HG03039 (cell line): ENCODE measurements around the gene YIPF2.
"Not testable (repeated sequence)": the region's sequence is repeated elsewhere in the genome, so short reads cannot be mapped to it uniquely, and the experiment has no call there.

Experiments
- ATAC-seq: cut with Tn5 transposase; IDR thresholded peaks from one replicate; pipeline ENCODE4 v1.9.1; 2021; ENCODE audit warnings: mild to moderate bottlenecking, moderate library complexity; ENCODE audit not compliant: unreplicated experiment

The YIPF2 gene

DNA sequence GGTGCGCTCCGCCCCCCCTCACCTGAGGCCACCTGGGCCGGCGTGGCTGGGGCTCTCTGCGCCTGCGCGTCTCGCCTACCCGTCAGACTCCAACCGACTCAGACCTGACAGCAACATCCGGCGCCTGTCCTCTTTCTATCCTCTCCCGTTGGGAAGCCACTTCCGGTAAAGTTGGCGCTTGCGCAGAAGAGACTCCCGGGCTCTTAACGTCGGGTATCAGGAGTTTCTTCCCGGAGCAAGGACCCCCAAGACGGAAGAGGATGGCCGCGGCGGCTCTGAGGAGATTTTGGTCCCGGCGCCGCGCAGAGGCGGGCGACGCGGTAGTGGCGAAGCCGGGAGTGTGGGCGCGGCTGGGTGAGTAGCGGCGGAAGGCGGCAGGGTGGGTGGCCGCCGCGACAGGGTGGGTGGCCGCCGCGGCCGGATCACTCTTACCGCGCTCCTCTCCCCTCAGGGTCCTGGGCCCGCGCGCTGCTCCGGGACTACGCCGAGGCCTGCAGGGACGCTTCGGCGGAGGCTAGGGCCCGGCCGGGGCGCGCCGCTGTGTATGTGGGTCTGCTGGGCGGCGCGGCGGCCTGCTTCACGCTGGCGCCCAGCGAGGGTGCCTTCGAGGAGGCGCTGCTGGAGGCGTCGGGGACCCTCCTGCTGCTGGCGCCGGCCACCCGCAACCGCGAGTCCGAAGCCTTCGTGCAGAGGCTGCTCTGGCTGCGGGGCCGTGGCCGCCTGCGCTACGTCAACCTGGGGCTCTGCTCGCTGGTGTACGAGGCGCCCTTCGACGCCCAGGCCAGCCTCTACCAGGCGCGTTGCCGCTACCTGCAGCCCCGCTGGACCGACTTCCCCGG is at the start of gene YIPF2, which contains the start of gene TIMM29:
Gene YIPF2, minus strand, starts transcription at position 77 of the 839 bp plus-strand sequence. CDS start 229 bp downstream, outside the sequence.
Gene TIMM29, plus strand, starts transcription at position 249 of the 839 bp plus-strand sequence. Its CDS starts 12 bp downstream, at position 261.
- peak; percentile 78 for ATAC-seq

DNA sequence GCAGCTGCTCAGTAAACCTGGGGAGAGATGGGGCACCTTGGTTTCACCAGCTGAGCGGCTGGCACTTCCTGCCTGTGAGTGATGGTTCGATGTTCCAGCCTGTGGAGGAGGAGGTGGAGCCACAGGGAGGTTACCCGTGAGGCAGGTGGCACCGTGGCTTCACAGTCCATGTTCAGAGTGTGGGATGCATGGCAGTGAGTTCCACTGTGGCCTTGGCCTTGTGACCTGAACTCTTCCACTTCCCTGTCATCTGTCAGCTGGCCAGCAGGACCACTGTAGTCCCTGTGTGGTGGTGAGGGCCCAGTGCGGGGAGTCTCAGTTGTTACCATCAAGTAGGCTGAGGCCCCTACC is 49.3 kb upstream of the YIPF2 start:
- no peak for ATAC-seq

DNA sequence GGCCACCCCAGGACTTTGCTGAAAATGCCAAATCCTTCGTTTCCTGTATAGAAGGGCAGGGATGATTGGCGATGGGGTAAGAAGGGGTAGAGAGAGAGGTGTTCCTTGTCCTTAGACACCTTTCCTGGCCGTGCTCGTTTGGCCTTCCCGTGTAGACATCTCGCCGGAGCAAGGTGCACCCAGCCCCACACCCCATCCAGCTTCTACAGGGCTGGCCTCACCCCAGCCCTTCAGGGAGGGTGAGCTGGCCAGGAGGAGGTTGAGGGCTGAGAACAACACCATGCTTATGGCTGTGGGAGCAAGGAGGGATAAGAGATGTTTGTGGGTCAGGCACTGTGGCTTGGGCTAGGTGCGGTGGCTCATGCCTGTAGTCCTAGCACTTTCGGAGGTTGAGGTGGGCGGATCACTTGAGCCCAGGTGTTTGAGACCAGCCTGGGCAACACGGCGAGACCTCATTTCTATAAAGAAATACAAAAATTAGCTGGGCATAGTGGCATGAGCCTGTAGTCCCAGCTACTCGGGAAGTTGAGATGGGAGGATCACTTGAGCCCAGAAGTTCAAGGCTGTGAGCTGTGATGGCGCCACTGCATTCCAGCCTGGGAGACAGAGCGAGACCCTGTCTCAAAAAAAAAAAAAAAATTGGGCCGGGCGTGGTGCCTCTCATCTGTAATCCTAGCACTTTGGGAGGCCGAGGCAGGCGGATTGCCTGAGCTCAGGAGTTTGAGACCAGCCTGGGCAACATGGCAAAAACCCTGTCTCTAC is 47.9 kb upstream of the YIPF2 start:
- ATAC-seq: no peak

GRCh38 chr19:10975374-10976130 is 47.1 kb upstream of the YIPF2 start:
- ATAC-seq: no peak

- no peak for ATAC-seq
Measured at GRCh38 chr19:10971107-10971726, 42.8 kb upstream of the YIPF2 start.

DNA sequence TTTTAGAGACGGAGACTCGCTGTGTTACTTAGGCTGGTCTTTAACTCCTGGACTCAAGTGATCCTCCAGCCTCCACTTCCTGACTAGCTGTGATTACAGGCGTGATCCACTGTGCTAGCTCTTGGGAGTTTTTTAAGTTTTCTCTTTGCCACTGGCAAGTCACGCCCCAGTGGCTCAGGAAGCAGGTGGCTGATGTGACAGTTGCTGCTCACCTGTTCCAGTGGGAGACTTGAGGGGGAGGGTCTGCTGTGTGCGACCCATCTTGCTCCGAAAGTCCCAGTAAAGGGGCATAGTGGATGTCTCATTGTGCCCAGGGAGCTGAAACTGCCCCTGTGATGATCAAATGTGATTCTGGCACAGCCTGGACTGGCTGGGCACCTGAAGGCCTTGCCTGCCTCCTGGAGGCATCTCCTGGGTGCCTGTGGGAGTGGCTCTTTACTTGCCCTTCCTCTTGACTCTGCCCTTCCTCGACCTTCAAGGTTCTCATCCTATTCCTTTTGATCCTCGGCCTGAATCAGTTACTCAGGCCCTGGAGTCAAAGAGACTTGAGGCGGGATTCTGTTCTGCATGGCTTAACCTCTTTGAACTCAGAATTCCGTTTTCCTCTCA is 40.2 kb upstream of the YIPF2 start:
- no peak for ATAC-seq

DNA sequence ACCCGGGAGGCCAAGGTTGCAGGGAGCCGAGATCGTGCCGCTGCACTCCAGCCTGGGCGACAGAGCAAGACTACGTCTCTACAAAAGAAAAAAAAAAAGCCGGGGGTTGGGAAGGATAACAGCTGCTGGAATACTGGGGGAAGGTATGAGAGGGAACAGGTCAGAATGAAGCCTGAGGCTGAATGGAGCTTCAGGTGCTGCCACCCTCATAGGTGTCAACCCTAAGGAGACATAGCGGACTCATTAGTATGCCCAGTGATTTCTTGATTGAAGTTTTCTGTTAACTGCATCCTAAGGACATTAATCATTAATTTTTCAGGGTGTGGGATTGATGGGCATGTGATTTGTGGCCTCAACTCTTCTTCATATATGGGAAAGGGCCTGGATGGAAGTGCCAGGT is 38.4 kb upstream of the YIPF2 start:
- no peak for ATAC-seq

DNA sequence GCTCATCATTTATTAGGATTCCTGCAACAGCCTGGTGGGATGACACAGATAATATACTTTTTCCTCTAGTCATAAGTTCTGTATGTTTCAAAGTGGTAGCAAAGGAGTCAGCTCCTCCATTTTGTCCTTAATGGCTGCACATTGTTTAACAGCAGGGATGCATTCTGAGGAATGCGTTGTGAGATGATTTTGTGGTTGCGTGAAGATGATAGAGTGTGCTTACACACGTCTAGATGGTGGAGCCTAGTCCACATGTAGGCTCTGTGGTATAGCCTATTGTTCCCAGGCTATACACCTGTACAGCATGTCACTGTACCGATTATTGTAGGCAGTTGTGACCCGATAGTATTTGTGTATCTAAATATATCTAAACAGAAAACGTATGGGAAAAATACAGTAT is 37.0 kb upstream of the YIPF2 start:
- ATAC-seq: no peak

GRCh38 chr19:10964903-10965302 is 36.5 kb upstream of the YIPF2 start:
- ATAC-seq: no peak

GRCh38 chr19:10963865-10964264 is 35.4 kb upstream of the YIPF2 start:
- ATAC-seq: no peak

- ATAC-seq: no peak
Measured at GRCh38 chr19:10962863-10963262, 34.4 kb upstream of the YIPF2 start.

DNA sequence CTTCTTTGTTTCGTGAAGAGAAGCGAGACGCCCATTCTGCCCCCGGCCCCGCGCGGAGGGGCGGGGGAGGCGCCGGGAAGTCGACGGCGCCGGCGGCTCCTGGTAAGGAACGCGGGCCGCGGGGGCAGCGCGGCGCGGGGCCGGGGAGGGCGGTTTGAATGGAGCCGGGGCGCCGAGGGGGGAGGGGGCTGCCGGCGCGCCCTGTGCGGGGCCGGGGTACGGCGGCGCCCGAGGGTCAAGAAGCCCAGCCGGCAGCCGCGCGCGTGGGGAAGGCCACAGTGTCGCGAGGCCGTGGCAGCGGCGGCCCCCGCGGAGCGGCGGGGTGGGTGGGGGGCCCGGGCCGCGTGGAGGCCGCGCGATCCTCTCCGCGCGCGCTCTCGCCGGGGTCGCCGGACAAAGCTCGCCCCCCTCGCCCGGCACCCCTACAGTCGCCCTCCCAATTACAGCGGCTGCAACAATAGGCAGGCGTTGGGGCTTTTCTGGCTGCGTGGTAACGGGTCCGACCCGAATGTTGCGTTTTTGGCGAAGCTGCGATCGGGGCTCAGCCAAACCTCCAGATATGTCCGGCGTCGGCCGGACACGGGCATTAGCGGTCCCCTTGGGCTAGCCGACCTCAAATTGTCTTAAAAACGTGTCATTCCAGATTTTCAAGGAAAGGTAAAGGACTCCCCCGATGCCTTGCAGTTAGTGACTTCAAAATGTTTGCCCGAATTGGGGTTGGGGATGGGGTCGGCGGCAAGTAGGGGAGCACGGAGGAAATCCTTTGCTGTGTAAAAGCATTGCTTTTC is 32.8 kb upstream of the YIPF2 start:
- peak; percentile 28 for ATAC-seq

DNA sequence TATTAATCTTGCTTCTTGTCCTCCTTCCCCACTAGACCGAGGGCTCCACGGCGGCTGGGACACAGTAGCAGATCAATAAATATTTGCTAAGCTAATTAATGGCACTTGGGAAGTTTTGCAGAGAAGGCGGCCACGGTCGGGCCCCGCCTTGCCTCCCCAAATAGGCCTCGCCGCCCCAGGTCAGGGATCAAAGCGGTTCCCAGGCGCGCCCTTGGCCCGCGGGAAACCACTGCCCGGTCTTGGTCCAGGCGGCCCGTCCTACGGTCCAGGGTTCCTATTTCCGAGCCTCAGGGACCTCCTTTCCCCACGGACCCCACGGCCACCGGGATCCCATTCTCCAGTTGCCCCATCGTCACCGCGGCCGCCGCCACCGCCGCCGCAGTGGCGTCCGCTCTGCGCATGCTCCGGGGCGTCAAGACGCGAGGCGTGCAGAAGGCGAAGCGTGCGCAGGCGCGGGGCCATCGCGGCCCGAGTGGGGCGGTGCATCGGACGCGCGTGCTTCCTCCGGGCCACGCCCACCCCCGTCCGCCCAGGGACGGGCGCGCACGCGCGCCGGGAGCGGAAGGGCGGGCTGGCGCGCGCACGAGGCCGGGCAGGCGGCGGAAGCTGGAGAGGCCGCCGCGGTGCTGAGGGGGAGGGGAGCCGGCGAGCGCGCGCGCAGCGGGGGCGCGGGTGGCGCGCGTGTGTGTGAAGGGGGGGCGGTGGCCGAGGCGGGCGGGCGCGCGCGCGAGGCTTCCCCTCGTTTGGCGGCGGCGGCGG is 32.1 kb upstream of the YIPF2 start, which contains the start of gene SMARCA4:
Gene SMARCA4, plus strand, starts transcription at position 717 of the 759 bp plus-strand sequence. CDS start 23,122 bp downstream, outside the sequence.
- peak; percentile 74 for ATAC-seq

- ATAC-seq: not testable (repeated sequence)
Measured at GRCh38 chr19:10959277-10959968, 31.0 kb upstream of the YIPF2 start.

GRCh38 chr19:10952809-10953208 is 24.4 kb upstream of the YIPF2 start:
- ATAC-seq: no peak

DNA sequence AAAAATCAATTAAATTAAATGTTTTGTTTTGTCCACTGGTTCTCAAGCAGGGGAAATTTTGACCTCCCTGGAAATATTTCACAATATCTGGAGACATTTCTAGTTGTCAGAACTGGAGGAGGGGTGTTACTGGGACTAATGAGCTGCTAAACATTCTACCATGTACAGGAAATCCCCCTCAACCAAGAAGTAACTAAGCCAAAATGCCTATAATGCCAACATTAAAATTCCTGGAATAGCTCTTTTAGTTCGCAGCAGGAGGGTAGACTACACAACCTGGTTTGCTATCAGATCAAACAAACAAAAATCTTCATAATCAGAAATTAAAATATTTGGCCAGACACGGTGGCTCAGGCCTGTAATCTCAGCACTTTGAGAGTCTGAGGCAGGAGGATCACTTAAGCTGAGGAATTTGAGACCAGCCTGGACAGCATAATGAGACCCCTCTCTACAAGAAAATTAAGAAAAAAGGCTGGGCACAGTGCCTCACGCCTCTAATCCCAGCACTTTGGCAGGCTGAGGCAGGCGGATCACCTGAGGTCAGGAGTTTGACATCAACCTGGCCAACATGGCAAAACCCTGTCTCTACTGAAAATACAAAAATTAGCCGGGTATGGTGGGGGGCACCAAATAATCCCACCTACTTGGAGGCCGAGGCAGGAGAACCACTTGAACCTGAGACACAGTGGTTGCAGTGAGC is 18.7 kb upstream of the YIPF2 start:
- no peak for ATAC-seq

DNA sequence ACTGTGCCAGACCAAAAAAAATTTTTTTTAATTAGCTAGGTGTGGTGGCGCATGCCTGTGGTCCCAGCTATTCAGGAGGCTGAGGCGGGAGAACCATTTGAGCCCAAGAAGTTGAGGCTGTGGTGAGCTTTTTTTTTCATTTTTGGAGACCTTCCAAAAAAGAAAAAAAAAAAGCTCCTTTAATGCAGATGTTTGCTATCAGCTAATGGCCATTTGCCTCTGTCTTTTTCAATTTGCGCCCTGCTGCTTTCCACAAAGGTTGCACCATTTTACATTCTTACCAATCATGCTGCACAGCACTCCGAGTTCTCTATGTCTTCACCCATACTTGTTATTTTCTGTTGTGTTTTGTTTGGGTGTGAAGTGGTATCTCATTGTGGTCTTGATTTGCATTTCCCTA is 16.8 kb upstream of the YIPF2 start:
- ATAC-seq: no peak

DNA sequence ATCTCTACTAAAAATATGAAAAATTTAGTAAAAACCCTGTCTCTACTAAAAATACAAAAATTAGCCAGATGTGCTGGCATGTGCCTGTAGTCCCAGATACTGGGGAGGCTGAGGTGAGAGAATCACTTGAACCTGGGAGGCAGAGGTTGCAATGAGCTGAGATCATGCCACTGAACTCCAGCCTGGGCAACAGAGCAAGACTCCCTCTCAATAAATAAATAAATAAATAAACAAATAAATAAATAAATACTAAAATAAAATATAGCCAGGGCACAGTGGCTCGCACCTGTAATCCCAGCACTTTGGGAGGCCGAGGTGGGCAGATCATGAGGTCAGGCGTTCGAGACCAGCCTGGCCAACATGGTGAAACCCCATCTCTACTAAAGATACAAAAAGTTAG is 15.0 kb upstream of the YIPF2 start:
- not testable (repeated sequence) for ATAC-seq
